ENCODE results near the gene VPS37B.

The VPS37B gene

GRCh38 chr12:122851820-122852219, 44.1 kb downstream of the VPS37B start:
- DNase-seq: no peak

- DNase-seq: no peak
These were observed 45.1 kb downstream of the VPS37B start for GRCh38 chr12:122850695-122851350.

- no peak for DNase-seq
These were observed 45.9 kb downstream of the VPS37B start for GRCh38 chr12:122850048-122850445.

- no peak for DNase-seq
These were observed 46.4 kb downstream of the VPS37B start for GRCh38 chr12:122849352-122850047.

- DNase-seq: no peak
These were observed 47.2 kb downstream of the VPS37B start for GRCh38 chr12:122848471-122849351.

GRCh38 chr12:122847921-122848421, 48.0 kb downstream of the VPS37B start:
- no peak for DNase-seq

- DNase-seq: no peak
These were observed 48.4 kb downstream of the VPS37B start for GRCh38 chr12:122847516-122847836.

GRCh38 chr12:122846622-122847515, 49.1 kb downstream of the VPS37B start:
- no peak for DNase-seq

- DNase-seq: no peak
These were observed 49.9 kb downstream of the VPS37B start for GRCh38 chr12:122845865-122846621.

GRCh38 chr12:122845041-122845864, 50.7 kb downstream of the VPS37B start:
- DNase-seq: no peak

- no peak for DNase-seq
These were observed 51.5 kb downstream of the VPS37B start for GRCh38 chr12:122844366-122844971.

- DNase-seq: no peak
These were observed 52.5 kb downstream of the VPS37B start for GRCh38 chr12:122843455-122843854.

GRCh38 chr12:122842505-122843405, 53.2 kb downstream of the VPS37B start:
- no peak for DNase-seq

GRCh38 chr12:122841544-122842321, 54.2 kb downstream of the VPS37B start:
- no peak for DNase-seq

- DNase-seq: no peak
These were observed 55.1 kb downstream of the VPS37B start for GRCh38 chr12:122840580-122841513.

GRCh38 chr12:122839907-122840554, 55.9 kb downstream of the VPS37B start:
- no peak for DNase-seq

GRCh38 chr12:122838841-122839240, 57.1 kb downstream of the VPS37B start:
- no peak for DNase-seq
